Endothelial cell (in vitro differentiated cells): Measurements from ENCODE around the gene TARP.
"Not testable (repeated sequence)": the region's sequence is repeated elsewhere in the genome, so short reads cannot be mapped to it uniquely, and the experiment has no call there.

Experiments used
- DNase-seq: peaks from one replicate; pipeline ENCODE4 v3.0.0; 2021; ENCODE audit warnings: low spot score
- H3K27ac Mint-ChIP-seq: one replicate; pipeline ENCODE4 v1.8.0; 2021; ENCODE audit warnings: mixed read lengths, inconsistent platforms; ENCODE audit not compliant: unreplicated experiment
- H3K27me3 Mint-ChIP-seq: one replicate; pipeline ENCODE4 v1.8.0; 2021; ENCODE audit warnings: mild to moderate bottlenecking, moderate library complexity, mixed read lengths, inconsistent platforms; ENCODE audit not compliant: unreplicated experiment
- H3K36me3 Mint-ChIP-seq: one replicate; pipeline ENCODE4 v1.8.0; 2021; ENCODE audit warnings: mild to moderate bottlenecking, low read depth, mixed read lengths, inconsistent platforms; ENCODE audit not compliant: unreplicated experiment
- H3K4me1 Mint-ChIP-seq: one replicate; pipeline ENCODE4 v1.8.0; 2021; ENCODE audit warnings: mild to moderate bottlenecking, mixed read lengths, inconsistent platforms; ENCODE audit not compliant: unreplicated experiment
- H3K4me3 Mint-ChIP-seq: one replicate; pipeline ENCODE4 v1.8.0; 2021; ENCODE audit warnings: mild to moderate bottlenecking, mixed read lengths, inconsistent platforms; ENCODE audit not compliant: unreplicated experiment
- H3K9me3 Mint-ChIP-seq: one replicate; pipeline ENCODE4 v1.8.0; 2021; ENCODE audit warnings: mixed read lengths, inconsistent platforms; ENCODE audit not compliant: unreplicated experiment
- TF ChIP-seq, protein P1 (sequence below): fragments of 200-600 bp; sonication (generic); IDR thresholded peaks from one replicate; pipeline ENCODE4 v1.5.0; 2021; ENCODE audit warnings: antibody characterized with exemption; ENCODE audit not compliant: unreplicated experiment

Gene TARP

DNA sequence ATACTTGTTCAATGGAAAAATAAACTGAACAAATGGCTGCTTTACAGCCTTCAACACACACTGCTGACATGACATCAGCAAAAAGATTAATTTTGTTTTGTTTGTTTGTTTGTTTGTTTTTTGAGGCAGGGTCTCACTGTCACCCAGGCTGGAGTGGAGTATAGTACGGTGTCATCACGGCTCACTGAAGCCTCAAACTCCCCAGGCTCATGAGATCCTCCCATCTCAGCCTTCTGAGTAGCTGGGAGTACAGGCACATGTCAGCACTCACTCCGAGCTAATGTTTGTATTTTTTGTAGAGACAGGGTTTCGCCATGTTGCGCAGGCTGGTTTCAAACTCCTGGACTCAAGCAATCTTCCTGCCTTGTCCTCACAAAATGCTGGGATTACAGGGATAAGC lies 10.9 kb downstream of the TARP start:
- DNase-seq: no peak
- H3K4me1 Mint-ChIP-seq: peaks cover 7% of the 10 kb centered on the region
- no peak overlapping the region for H3K4me3 Mint-ChIP-seq
- no peak overlapping the region for H3K27ac Mint-ChIP-seq
- no peaks in the 10 kb centered on the region for H3K9me3 Mint-ChIP-seq
- H3K36me3 Mint-ChIP-seq: peaks cover 12% of the 10 kb centered on the region
- H3K27me3 Mint-ChIP-seq: no peaks in the 10 kb centered on the region
- TF ChIP-seq, protein P1, sequence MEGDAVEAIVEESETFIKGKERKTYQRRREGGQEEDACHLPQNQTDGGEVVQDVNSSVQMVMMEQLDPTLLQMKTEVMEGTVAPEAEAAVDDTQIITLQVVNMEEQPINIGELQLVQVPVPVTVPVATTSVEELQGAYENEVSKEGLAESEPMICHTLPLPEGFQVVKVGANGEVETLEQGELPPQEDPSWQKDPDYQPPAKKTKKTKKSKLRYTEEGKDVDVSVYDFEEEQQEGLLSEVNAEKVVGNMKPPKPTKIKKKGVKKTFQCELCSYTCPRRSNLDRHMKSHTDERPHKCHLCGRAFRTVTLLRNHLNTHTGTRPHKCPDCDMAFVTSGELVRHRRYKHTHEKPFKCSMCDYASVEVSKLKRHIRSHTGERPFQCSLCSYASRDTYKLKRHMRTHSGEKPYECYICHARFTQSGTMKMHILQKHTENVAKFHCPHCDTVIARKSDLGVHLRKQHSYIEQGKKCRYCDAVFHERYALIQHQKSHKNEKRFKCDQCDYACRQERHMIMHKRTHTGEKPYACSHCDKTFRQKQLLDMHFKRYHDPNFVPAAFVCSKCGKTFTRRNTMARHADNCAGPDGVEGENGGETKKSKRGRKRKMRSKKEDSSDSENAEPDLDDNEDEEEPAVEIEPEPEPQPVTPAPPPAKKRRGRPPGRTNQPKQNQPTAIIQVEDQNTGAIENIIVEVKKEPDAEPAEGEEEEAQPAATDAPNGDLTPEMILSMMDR: no peak

DNA sequence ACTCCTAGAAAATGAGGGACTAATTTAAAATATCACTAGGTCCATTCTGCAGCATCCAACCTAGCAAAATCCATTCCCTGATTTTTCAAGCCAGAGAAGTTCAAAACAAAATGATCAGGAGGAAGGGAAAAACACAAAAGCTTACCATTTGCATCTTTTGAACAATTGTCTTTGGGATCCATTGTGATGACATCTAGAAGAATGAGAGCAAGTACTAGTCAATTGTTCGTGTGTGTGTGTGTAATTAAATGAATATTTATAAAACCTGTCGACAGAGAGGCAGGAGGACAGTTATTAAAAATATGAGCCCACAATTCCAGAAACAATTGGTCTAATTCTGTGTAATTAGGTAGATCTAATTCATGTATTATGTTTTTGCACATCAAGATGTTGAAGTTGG lies 11.4 kb downstream of the TARP start:
- H3K36me3 Mint-ChIP-seq: peaks cover 12% of the 10 kb centered on the region
- H3K4me3 Mint-ChIP-seq: peak overlapping the region; percentile 11
- not testable (repeated sequence) for H3K27me3 Mint-ChIP-seq, H3K27ac Mint-ChIP-seq, H3K9me3 Mint-ChIP-seq, H3K4me1 Mint-ChIP-seq, DNase-seq

DNA sequence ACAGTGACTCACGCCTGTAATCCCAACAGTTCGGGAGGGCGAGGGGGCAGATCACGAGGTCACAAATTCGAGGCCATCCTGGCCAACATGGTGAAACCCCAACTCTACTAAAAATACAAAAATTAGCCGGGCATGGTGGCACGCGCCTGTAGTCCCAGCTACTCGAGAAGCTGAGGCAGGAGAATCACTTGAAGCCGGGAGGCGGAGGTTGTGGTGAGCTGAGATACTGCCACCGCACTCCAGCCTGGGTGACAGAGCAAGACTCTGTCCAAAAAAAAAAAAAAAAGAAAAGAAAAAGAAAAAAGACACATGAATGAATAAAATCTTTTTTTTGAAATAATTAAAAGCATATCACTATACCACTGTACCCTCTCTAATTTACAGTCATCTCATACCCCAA lies 11.8 kb downstream of the TARP start:
- not testable (repeated sequence) for H3K4me3 Mint-ChIP-seq, H3K9me3 Mint-ChIP-seq, H3K27ac Mint-ChIP-seq, H3K27me3 Mint-ChIP-seq, H3K4me1 Mint-ChIP-seq, DNase-seq
- H3K36me3 Mint-ChIP-seq: peaks cover 12% of the 10 kb centered on the region

DNA sequence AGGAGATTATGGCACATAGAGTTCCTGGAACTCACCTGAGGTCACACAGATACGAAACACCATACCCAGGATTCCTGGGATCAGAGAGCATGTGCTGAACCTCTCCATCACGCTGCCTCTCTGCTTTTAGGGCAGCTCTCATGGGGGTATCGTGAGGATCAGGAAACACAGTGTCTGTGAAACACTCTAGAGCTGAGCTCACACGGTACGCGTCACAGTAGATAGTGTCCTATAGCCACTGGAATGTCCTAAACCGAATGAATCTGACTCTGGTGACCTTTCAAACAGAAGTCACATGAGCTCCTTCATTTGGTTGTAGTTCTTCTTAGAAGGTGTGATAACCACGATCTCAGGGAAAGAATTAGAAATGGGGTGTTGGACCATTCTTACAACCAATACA lies 14.3 kb downstream of the TARP start:
- not testable (repeated sequence) for DNase-seq, H3K36me3 Mint-ChIP-seq, H3K4me3 Mint-ChIP-seq, H3K9me3 Mint-ChIP-seq, H3K27ac Mint-ChIP-seq, H3K27me3 Mint-ChIP-seq, H3K4me1 Mint-ChIP-seq

DNA sequence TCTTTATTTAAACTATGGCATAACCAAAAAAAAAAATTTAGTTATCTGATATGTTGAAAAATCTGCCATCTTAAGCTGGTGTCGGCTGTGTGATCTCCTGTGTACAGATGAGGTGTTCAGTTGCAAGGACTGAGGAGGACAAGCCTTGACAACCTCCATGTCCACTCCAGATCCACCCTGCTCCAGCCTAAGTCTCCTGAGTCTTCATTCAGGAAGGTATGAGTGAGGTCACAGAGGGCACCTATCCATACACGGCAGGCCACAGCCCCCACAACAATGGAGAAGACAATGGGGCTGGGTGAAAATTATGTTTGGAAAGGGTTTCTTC lies 16.1 kb downstream of the TARP start:
- no peaks in the 10 kb centered on the region for H3K27me3 Mint-ChIP-seq
- peaks cover 8% of the 10 kb centered on the region for H3K36me3 Mint-ChIP-seq
- no peak overlapping the region for H3K27ac Mint-ChIP-seq
- no peak for DNase-seq
- H3K9me3 Mint-ChIP-seq: no peaks in the 10 kb centered on the region
- H3K4me1 Mint-ChIP-seq: peaks cover 6% of the 10 kb centered on the region
- TF ChIP-seq, protein P1: no peak
- H3K4me3 Mint-ChIP-seq: no peak overlapping the region

DNA sequence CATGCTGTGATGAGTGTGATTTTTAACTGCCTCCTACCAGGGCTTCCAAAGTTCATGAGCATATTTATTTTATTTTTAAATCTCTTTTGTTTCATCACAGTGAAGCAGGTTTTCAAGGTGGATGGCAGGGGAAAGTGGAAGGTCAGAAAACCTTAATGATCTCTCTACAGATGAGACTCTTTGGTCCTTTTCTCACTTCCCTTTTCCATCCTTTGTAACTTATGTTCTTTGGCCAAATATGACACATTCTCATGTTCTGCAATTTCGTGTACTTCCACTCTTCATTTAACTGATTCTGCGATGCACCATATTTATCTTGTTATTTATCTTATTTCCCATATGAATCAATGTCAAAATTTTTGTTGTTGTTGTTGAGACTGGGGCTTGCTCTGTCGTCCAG lies 23.6 kb downstream of the TARP start:
- not testable (repeated sequence) for H3K4me1 Mint-ChIP-seq, H3K27ac Mint-ChIP-seq, H3K4me3 Mint-ChIP-seq, H3K27me3 Mint-ChIP-seq, H3K9me3 Mint-ChIP-seq, H3K36me3 Mint-ChIP-seq, DNase-seq

DNA sequence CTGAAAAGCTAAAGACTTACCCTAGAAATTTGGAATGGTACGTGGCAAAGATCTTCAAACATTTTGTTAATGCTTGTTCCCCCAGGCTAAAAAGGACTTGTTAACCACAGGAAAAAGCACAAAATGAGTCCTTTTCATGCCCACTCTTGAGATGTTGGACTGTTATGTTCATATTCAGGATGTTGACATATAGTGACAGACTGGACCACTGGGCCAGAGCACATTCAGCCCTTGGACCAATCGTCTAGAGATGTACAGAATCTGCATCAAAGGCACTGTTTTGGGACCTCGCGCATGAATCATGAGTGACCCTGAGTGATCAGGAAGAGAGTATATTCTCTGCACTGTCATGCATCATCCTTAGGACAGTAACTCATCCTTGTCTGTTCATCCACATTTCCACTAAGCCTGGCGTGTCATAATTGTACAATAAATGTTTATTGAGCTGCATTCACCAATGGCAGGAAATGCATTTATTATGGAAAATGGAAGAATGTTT lies 25.3 kb downstream of the TARP start:
- Mint-ChIP-seq H3K27me3 (no peaks in the 10 kb centered on the region), H3K4me1 (peaks cover 3% of the 10 kb centered on the region), H3K4me3 (no peak overlapping the region), H3K27ac (no peak overlapping the region), H3K9me3 (no peaks in the 10 kb centered on the region), H3K36me3 (peaks cover 5% of the 10 kb centered on the region)
- TF ChIP-seq, protein P1: no peak
- no peak for DNase-seq
